Activated T-helper 1 cell treated with anti-CD3 and anti-CD28 coated beads, Interleukin-12 subunit alpha, Interleukin-12 subunit beta, Interleukin-2, Interleukin-4 antibody, amounts not matched to agents 30 ng/mL and 10 ng/mL and 1 ng/mL, durations not matched to agents 14 hours and 24 hours and 36 hours (primary cell): ENCODE results near the gene NFS1. TPM values are rescaled to one million over a fixed set of nuclear protein-coding genes. Genes with fewer than 3 reads are reported as not detected.

Source experiments
- DNase-seq: peaks from one replicate; pipeline ENCODE4 v3.0.0; 2021; ENCODE audit warnings: low spot score
- H3K27ac Mint-ChIP-seq: one replicate; pipeline ENCODE4 v1.8.0; 2021; ENCODE audit warnings: mild to moderate bottlenecking, mixed read lengths
- H3K27me3 Mint-ChIP-seq: one replicate; pipeline ENCODE4 v1.8.0; 2022; ENCODE audit warnings: mild to moderate bottlenecking, moderate library complexity, mixed read lengths; ENCODE audit not compliant: insufficient read depth
- H3K36me3 Mint-ChIP-seq: one replicate; pipeline ENCODE4 v1.8.0; 2021; ENCODE audit warnings: low read depth, mixed read lengths
- H3K4me1 Mint-ChIP-seq: one replicate; pipeline ENCODE4 v1.8.0; 2021; ENCODE audit warnings: low read depth, mixed read lengths
- H3K4me3 Mint-ChIP-seq: one replicate; pipeline ENCODE4 v1.8.0; 2021; ENCODE audit warnings: mild to moderate bottlenecking, moderate library complexity, mixed read lengths
- H3K9me3 Mint-ChIP-seq: one replicate; pipeline ENCODE4 v1.8.0; 2021; ENCODE audit warnings: mixed read lengths
- intact Hi-C: fragments of 100-400 bp; cut with micrococcal nuclease; formaldehyde crosslinking; loops from one replicate; pipeline ENCODE4 v1.15.1; 2024
- total RNA-seq: library from RNA; stranded (reverse); gene quantifications from 2 replicates; pipeline ENCODE4 v1.2.3, GENCODE V29; 2022

The NFS1 gene
- total RNA-seq, 1 donor from 2014 or later: 35.7 TPM

DNA sequence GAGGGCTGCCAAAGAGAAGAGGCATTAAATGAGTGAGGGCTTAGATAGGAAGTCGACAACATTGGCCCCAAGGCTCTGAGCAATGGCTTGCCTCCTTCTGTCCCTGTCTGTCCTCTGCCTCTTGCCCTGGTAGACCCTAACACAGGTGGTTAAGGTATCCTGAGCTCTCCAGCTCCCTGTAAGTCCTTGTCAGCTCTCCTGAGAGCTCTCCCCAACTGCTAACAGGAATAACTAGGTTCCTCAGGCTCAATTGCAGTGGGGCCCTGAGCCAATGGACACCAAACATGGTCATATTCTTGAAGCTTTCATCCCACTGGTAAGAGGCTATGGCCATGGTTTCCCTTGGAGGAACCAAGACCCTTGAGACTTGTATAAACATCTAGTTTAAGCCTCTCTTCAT lies 29.5 kb downstream of the NFS1 start:
- Mint-ChIP-seq H3K27ac (no peak overlapping the region), H3K9me3 (no peaks in the 10 kb centered on the region), H3K4me1 (peaks cover 5% of the 10 kb centered on the region), H3K4me3 (no peak overlapping the region), H3K27me3 (no peaks in the 10 kb centered on the region), H3K36me3 (peaks cover 40% of the 10 kb centered on the region)
- intact Hi-C loops: loop anchor here (10.0 kb wide), 2 partner anchors 215 to 365 kb away; partner anchors contain the start of gene CEP250
- DNase-seq: no peak

DNA sequence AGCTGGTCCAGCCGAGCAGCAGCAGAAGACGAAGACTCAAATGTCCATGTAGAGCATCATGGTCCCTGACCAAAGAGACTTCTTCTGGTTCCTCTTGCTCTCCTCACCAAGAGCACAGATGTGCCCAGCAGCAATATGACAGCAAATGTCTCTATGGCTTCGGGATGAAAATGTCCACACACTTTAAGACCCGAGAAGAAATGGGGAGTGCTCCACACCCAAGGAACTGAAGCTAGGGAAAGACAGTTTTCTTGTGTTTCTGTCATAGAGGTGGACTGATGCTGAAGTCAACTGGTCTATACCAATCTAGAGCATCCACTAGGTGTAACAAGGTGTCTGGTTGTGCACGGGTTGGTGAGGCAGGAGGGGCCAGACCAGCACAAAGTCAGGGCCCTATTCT lies 29.9 kb downstream of the NFS1 start:
- no peak for DNase-seq
- Mint-ChIP-seq H3K4me1 (peaks cover 5% of the 10 kb centered on the region), H3K4me3 (no peak overlapping the region), H3K36me3 (peaks cover 40% of the 10 kb centered on the region), H3K9me3 (no peaks in the 10 kb centered on the region), H3K27ac (no peak overlapping the region), H3K27me3 (no peaks in the 10 kb centered on the region)
- intact Hi-C loops: loop anchor here (10.0 kb wide), 2 partner anchors 214 to 364 kb away; partner anchors contain the start of gene CEP250

DNA sequence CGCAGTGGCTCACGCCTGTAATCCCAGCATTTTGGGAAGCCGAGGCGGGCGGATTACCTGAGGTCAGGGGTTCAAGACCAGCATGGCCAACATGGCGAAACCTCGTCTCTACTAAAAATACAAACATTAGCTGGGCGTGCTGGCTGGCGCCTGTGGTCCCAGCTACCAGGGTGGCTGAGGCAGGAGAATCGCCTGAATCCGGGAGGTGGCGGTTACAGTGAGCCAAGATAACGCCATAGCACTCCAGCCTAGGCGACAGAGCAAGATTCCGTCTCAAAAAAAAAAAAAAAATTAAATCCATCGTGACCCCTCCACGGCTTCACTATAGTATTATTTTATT lies 33.2 kb downstream of the NFS1 start:
- peaks cover 35% of the 10 kb centered on the region for H3K4me1 Mint-ChIP-seq
- H3K27me3 Mint-ChIP-seq: no peaks in the 10 kb centered on the region
- intact Hi-C loops: loop anchor here (1.0 to 10.0 kb wide), 3 partner anchors 124 to 361 kb away; partner anchors contain the start of genes CEP250 and ERGIC3
- DNase-seq: no peak
- peak overlapping the region; percentile 30 for H3K27ac Mint-ChIP-seq
- no peaks in the 10 kb centered on the region for H3K9me3 Mint-ChIP-seq
- H3K4me3 Mint-ChIP-seq: peak overlapping the region; percentile 8
- peaks cover 39% of the 10 kb centered on the region for H3K36me3 Mint-ChIP-seq

DNA sequence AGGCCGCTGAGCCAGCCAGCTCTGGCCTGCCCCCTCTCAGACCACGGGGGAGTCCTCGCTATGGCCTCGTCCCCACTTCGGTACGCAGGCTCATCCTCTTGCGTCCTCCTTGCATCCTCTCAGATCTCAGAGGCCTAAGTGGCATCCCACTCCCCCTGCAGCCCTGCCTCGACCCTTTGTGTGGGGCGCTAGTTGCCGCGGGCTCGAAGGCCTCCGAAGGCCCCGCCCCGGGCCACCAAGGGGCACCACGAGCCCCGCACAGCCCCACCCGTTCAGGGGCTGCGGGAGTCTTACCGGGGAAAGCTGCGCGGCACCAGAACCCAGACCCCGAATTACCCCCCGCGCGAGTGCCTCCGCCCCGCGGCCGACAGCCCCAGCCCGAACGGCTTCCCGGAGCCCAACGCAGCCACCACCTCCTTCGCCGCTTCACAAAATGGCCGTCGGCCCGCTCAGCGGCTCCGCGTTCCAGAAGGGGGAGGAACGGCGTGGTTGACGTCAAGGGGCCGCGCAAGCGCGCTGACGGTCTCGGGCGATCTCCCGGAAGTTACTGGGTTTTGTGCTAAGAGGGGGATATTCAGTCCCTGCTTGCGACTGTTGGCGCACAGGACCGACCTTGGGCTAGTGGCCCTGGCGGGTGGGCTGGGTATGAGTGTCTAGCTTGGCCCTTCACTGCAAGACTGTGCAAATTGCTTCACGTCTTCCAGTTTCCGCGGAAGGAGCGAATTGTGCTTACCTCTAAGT lies 34.5 kb downstream of the NFS1 start, which contains the start of the genes CPNE1 and RBM12:
Gene CPNE1, minus strand, starts transcription at position 435 of the 741 bp plus-strand sequence. CDS start 31,977 bp downstream, outside the sequence.
Gene RBM12, minus strand, starts transcription at position 435 of the 741 bp plus-strand sequence. CDS start 9,578 bp downstream, outside the sequence.
- H3K4me1 Mint-ChIP-seq: peaks cover 48% of the 10 kb centered on the region
- peak within 1 kb of the TSS; percentile 99 for H3K27ac Mint-ChIP-seq
- DNase-seq: peak; percentile 91
- H3K36me3 Mint-ChIP-seq: peaks cover 29% of the 10 kb centered on the region
- no peaks in the 10 kb centered on the region for H3K9me3 Mint-ChIP-seq
- peak within 1 kb of the TSS; percentile 95 for H3K4me3 Mint-ChIP-seq
- intact Hi-C loops: loop anchor here (1.0 to 10.0 kb wide), 8 partner anchors 35 to 798 kb away; partner anchors contain the start of genes CEP250, ERGIC3, NFS1 and RBM39
- no peaks in the 10 kb centered on the region for H3K27me3 Mint-ChIP-seq

DNA sequence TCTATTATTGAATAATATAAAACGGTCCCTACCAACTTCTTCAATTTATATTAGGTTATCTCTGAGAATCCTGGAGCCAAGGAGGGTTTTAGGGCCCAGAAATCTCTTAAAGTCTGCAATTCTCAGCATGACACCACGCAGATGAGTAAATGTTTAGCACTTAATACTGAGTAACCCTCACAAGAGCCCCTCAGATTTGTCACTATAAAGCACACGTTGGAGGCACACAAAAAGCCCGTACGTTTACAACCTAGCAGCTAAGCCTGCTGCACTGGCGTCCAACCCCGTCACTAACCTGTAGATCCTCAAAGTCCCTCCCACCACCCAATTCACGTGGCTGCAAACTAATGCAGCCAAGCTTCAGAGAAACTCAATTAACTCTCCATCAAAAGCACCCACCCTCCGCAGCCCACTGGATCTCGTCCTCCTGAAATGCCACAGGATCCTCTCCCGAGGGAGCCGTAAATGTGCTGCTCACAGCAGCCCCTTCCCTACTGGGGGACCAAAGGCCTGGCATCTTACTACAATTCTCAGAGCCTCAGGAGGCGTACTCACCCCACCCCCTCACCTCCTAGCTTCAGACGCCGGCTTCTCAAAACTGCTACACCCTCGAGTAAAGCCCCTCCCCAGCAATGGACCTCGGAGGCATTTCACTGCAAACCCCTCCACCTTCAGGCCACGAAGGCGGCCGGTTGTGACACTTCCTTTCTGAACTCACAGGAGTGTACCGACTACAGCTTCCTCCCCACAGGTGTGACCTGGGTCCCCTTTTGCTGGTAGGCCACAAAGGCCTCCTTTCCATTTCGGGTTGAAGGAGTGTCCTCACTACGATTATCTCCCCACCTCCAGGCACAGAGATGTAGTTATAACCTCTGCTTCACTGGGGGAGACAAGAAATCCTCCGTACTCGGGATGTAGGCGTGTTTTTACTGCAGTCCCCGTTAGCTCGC lies 35.4 kb downstream of the NFS1 start:
- no peaks in the 10 kb centered on the region for H3K27me3 Mint-ChIP-seq
- H3K4me3 Mint-ChIP-seq: peak overlapping the region; percentile 95
- peak overlapping the region; percentile 99 for H3K27ac Mint-ChIP-seq
- peaks cover 57% of the 10 kb centered on the region for H3K4me1 Mint-ChIP-seq
- peak; percentile 64 for DNase-seq
- peaks cover 21% of the 10 kb centered on the region for H3K36me3 Mint-ChIP-seq
- intact Hi-C loops: loop anchor here (1.0 to 10.0 kb wide), 9 partner anchors 36 to 799 kb away; partner anchors contain the start of genes CEP250, NFS1, RBM39 and ROMO1
- H3K9me3 Mint-ChIP-seq: no peaks in the 10 kb centered on the region

DNA sequence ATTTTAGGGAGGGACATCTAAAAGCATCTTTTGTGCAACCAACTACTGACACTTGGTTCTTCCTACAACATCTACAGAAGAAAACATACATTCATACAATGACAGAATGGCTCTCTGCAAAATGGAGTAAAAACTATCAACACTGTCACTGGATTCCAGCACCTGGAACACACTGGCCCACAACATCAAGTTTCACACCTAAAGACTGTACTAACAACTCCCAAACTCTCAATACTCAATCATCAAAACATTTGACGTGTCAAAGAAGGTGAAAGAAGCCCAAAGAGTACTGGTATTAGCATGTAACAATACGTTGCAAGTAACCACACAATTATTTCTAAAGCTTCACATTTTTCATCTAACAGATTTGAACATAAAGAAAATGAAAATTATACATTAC lies 36.6 kb downstream of the NFS1 start:
- no peaks in the 10 kb centered on the region for H3K9me3 Mint-ChIP-seq
- intact Hi-C loops: loop anchor here (2.0 to 10.0 kb wide), 5 partner anchors 60 to 800 kb away; partner anchors contain the start of genes CEP250 and TRPC4AP
- H3K27ac Mint-ChIP-seq: peak overlapping the region; percentile 99
- H3K4me3 Mint-ChIP-seq: peak overlapping the region; percentile 95
- peaks cover 20% of the 10 kb centered on the region for H3K36me3 Mint-ChIP-seq
- peaks cover 61% of the 10 kb centered on the region for H3K4me1 Mint-ChIP-seq
- H3K27me3 Mint-ChIP-seq: no peaks in the 10 kb centered on the region
- DNase-seq: no peak

DNA sequence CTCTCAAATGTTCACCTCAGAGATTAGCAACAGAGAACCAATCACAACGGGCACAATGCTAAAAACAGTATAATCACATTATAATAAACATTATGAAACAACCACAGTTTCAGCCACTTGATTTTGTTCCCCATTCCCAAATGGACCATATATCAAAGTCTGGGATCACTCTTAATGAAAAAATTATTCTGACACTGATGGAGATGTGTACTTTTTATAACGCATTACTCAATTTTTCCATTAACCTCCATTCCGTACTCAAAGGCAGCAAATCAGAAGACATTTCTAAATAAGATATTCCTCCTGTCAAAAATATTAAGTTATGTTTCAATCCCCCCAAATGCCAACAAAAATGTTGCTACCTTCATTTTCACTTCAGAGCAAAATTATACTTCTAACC lies 37.2 kb downstream of the NFS1 start:
- intact Hi-C loops: loop anchor here (1.0 to 10.0 kb wide), 7 partner anchors 46 to 953 kb away; partner anchors contain the start of genes CEP250 and TRPC4AP
- H3K27ac Mint-ChIP-seq: peak overlapping the region; percentile 99
- H3K27me3 Mint-ChIP-seq: no peaks in the 10 kb centered on the region
- peak overlapping the region; percentile 95 for H3K4me3 Mint-ChIP-seq
- DNase-seq: no peak
- H3K36me3 Mint-ChIP-seq: peaks cover 24% of the 10 kb centered on the region
- H3K9me3 Mint-ChIP-seq: no peaks in the 10 kb centered on the region
- H3K4me1 Mint-ChIP-seq: peaks cover 68% of the 10 kb centered on the region

DNA sequence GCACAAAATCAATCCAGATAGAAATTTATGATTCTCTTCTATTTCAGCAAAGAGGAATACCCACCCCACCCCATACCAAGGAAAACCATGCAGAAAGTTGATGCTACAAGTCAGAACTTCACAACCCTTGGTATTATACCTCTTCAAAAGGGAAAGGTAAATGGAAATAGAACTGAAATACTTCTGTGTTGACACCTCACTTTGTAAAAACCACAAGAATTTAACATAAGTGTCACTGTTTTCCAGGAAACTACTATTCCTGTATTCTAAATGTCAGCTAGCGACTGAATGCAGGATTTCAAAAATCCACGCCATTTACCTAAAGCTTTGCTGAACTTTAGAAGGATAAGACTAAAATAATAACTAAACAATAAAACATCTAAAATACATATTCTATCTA lies 38.1 kb downstream of the NFS1 start:
- H3K27ac Mint-ChIP-seq: peak overlapping the region; percentile 99
- no peaks in the 10 kb centered on the region for H3K27me3 Mint-ChIP-seq
- H3K9me3 Mint-ChIP-seq: no peaks in the 10 kb centered on the region
- intact Hi-C loops: loop anchor here (1.0 to 10.0 kb wide), 6 partner anchors 45 to 952 kb away; partner anchors contain the start of gene CEP250
- H3K4me1 Mint-ChIP-seq: peaks cover 71% of the 10 kb centered on the region
- peaks cover 27% of the 10 kb centered on the region for H3K36me3 Mint-ChIP-seq
- no peak for DNase-seq
- H3K4me3 Mint-ChIP-seq: peak overlapping the region; percentile 95

DNA sequence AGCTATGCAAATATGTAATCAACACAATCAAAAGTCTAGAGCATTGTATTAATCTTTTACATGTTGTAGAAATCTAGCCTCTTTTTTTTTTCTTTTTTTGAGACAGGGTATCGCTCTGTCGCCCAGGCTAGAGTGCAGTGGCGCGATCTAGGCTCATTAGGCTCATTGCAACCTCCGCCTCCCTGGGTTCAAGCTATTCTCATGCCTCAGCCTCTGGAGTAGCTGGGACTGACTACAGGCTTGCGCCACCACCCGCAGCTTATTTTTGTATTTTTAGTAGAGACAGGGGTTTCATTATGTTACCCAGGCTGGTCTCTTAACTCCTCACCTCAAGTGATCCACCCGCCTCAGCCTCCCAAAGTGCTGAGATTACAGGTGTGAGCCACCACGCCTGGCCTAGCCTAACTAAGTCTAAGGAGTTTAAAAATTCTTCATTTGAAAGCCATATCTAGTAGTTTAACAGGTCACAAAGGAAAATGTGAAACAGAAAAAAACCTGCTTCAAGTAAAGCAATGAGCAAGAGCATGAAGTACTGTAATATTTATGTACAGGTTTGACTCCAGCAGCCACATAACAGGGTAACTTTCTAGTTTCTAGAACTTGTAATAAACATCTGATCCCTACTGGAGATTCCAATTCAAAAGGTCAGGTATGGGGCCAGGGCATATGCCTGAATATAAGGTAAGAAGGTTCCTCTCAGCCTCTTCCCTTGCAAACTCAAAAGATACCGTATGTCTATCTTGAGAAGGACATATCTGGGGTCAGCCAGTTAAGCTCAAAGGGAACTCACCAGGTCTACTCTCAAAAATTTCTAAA lies 38.8 kb downstream of the NFS1 start:
- peak overlapping the region; percentile 95 for H3K4me3 Mint-ChIP-seq
- no peaks in the 10 kb centered on the region for H3K27me3 Mint-ChIP-seq
- peak overlapping the region; percentile 99 for H3K27ac Mint-ChIP-seq
- intact Hi-C loops: loop anchor here (1.0 to 10.0 kb wide), 5 partner anchors 41 to 802 kb away; partner anchors contain the start of gene CEP250
- DNase-seq: no peak
- peaks cover 27% of the 10 kb centered on the region for H3K36me3 Mint-ChIP-seq
- H3K4me1 Mint-ChIP-seq: peaks cover 71% of the 10 kb centered on the region
- H3K9me3 Mint-ChIP-seq: no peaks in the 10 kb centered on the region

DNA sequence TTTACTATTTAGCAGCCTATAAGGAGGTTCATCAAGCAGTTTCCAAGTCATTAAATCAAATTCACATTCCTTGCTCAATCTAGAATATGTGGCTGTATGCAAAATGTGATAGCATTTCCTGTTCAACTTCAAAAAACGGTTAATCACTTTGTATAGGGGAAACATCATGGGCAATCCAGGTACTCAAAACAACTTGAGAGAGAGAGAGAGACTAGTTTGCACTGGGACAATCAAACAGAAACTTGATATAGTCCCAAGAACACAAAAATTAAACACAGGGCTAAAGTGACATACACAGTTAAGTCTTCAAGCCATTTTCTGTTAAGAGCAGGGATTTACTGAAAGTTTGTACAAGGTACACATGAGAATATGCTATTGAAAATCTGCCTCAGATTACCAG lies 41.9 kb downstream of the NFS1 start:
- Mint-ChIP-seq H3K27me3 (no peaks in the 10 kb centered on the region), H3K9me3 (no peaks in the 10 kb centered on the region), H3K4me3 (peak overlapping the region; percentile 25), H3K36me3 (peaks cover 17% of the 10 kb centered on the region), H3K4me1 (peaks cover 49% of the 10 kb centered on the region), H3K27ac (peak overlapping the region; percentile 40)
- intact Hi-C loops: no loop called here
- DNase-seq: no peak

DNA sequence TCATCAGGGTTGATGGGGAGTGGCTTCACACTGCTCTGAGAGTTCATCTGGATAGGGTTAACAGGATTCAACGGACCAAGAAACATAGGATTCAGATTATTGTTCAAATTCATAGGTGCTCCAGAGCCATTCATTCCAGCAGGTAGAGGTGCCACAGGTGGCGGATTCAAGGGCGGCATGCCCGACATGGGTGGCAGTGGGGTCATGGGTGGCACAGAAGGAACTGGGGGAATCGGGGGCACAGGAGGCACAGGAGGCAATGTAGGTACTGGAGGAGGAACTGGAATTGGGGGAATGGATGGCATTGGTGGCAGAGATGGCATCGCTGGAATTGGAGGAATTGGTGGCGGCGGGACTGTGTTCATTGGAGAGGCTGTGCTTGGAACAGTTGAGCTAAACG lies 44.7 kb downstream of the NFS1 start:
- intact Hi-C loops: no loop called here
- H3K4me1 Mint-ChIP-seq: peaks cover 32% of the 10 kb centered on the region
- no peak for DNase-seq
- H3K4me3 Mint-ChIP-seq: no peak overlapping the region
- no peaks in the 10 kb centered on the region for H3K27me3 Mint-ChIP-seq
- no peaks in the 10 kb centered on the region for H3K9me3 Mint-ChIP-seq
- peaks cover 23% of the 10 kb centered on the region for H3K36me3 Mint-ChIP-seq
- H3K27ac Mint-ChIP-seq: no peak overlapping the region

DNA sequence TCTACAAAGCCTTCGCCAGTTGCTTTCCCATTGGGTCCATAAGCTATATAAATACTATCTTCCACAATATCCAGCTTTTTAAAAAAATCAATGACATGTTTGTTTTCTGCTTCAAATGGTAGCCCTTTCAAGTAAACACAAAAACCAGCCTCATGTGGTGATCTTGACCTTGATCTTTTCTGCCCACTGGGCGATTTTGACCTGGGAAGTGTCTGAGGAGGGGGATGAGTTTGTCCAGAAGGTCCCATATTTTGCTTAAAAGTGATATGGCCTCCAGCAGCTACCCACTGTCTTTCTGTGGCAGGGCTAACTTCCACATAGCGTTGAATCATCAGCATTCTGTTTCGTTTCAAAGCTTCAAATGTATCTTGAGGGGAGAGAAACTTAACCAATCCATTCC lies 45.3 kb downstream of the NFS1 start:
- Mint-ChIP-seq H3K4me3 (no peak overlapping the region), H3K4me1 (peaks cover 28% of the 10 kb centered on the region), H3K36me3 (peaks cover 23% of the 10 kb centered on the region), H3K27me3 (no peaks in the 10 kb centered on the region), H3K9me3 (no peaks in the 10 kb centered on the region), H3K27ac (no peak overlapping the region)
- intact Hi-C loops: no loop called here
- DNase-seq: no peak
